ENCODE measurements around the gene PSG1. TPM values are rescaled to one million over a fixed set of nuclear protein-coding genes. Genes with fewer than 3 reads are reported as not detected.

The PSG1 gene
- total RNA-seq, 2 experiments from 2014 or later, result not detected

GRCh38 chr19:42816894-42817293, 62.6 kb downstream of the PSG1 start:
- Histone ChIP-seq H3K79me2 (ENCODE audit: insufficient read depth, low read depth, low read length) (no peaks in the 10 kb centered on the region), H2AFZ (ENCODE audit: low read length) (no peak overlapping the region), H3K27ac (ENCODE audit: low read depth, low read length, poor library complexity, severe bottlenecking) (no peak overlapping the region), H3K9me2 (ENCODE audit: insufficient read depth, low read length) (no peaks in the 10 kb centered on the region), H3K4me2 (ENCODE audit: low read length) (no peak overlapping the region), H3K4me1 (ENCODE audit: insufficient read depth, low read length, poor library complexity, severe bottlenecking) (no peaks in the 10 kb centered on the region), H3K9me3 (ENCODE audit: low read length) (no peaks in the 10 kb centered on the region), H3K4me3 (ENCODE audit: low read depth, low read length, poor library complexity, severe bottlenecking) (no peak overlapping the region), H3K36me3 (ENCODE audit: insufficient read depth, low read length) (no peaks in the 10 kb centered on the region), H4K20me1 (ENCODE audit: insufficient read depth, low read length) (no peaks in the 10 kb centered on the region)
- intact Hi-C loops (cut with micrococcal nuclease; ENCODE audit: unreplicated experiment), result no loop called here
- BruUV-seq (replicated peaks), result no TSS peak
- ChIA-PET POLR2A (no interaction called here), CTCF (ENCODE audit: unreplicated experiment) (no interaction called here)
- no peak for TF ChIP-seq EZH2phosphoT487 (IDR thresholded peaks at IDR 0.05; ENCODE audit: borderline replicate concordance, low read depth, low read length)
- TF ChIP-seq CTCF (conservative IDR thresholded peaks at IDR 0.05; ENCODE audit: low read length), result no peak
- DNase-seq (ENCODE audit: low spot score), result no peak

Other genes starting within 250 kb of the PSG1 start
- gene PSG3, start 139.2 kb downstream of the PSG1 start, total RNA-seq (2014; rRNA removed; shearing (Covaris generic)), result not detected in 2 replicates
- gene PSG3, start 139.2 kb downstream of the PSG1 start, total RNA-seq (2022), result not detected in 2 replicates
- not detected in 2 replicates for gene PSG8, start 114.0 kb downstream of the PSG1 start, total RNA-seq (2014; rRNA removed; shearing (Covaris generic))
- gene PSG8, start 114.0 kb downstream of the PSG1 start, total RNA-seq (2022), result not detected in 2 replicates
- gene PSG6, start 38.2 kb upstream of the PSG1 start, total RNA-seq (2014; rRNA removed; shearing (Covaris generic)), result 0.06 and 0.13 TPM in 2 replicates
- gene PSG6, start 38.2 kb upstream of the PSG1 start, total RNA-seq (2022), result not detected in 2 replicates
- not detected in 2 replicates for gene PSG7, start 57.5 kb upstream of the PSG1 start, total RNA-seq (2014; rRNA removed; shearing (Covaris generic))
- not detected in 2 replicates for gene PSG7, start 57.5 kb upstream of the PSG1 start, total RNA-seq (2022)
- not detected in 2 replicates for gene PSG11, start 146.8 kb upstream of the PSG1 start, total RNA-seq (2014; rRNA removed; shearing (Covaris generic))
- not detected in 2 replicates for gene PSG11, start 146.8 kb upstream of the PSG1 start, total RNA-seq (2022)
- not detected in 2 replicates for gene PSG2, start 203.0 kb upstream of the PSG1 start, total RNA-seq (2014; rRNA removed; shearing (Covaris generic))
- gene PSG2, start 203.0 kb upstream of the PSG1 start, total RNA-seq (2022), result not detected in 2 replicates